Measurements from ENCODE around the gene KSR1. TPM values are rescaled to one million over a fixed set of nuclear protein-coding genes. Genes with fewer than 3 reads are reported as not detected.

KSR1 gene
- polyA plus RNA-seq, 4 donors = 8.6 to 73.8 (median 12.9) TPM

DNA sequence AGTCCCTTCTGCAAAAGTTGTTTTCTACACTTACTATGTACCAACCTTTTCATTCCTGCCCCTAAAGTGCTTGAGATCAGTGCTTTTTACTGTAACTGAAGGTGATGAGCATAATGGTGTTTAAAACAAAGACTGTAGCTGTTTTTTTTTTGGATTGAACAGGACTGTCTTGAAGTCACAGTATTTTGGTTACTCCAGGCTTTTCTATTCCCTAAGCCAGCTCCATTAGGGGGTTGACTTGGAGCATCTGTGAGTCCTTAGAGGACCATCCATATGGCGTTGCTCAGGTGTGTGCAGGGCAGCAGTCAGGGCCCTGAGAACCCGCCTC is 145.7 kb downstream of the KSR1 start:
- DNase-seq = no peak
- no peak for FAIRE-seq
- peaks cover 0 to 4% (median 0%) of the 10 kb centered on the region in 3 donors for H3K4me1 ChIP-seq (ENCODE audit: control insufficient read depth in 3 of 3, insufficient read depth in 2 of 3, low read depth in 1 of 3, low read length in 2 of 3)
- no peaks in the 10 kb centered on the region for H3K27me3 ChIP-seq (ENCODE audit: control insufficient read depth in 3 of 3, insufficient read depth in 3 of 3, low read length in 3 of 3)
- H3K9me3 ChIP-seq (ENCODE audit: control insufficient read depth in 2 of 2, insufficient read depth in 1 of 2, low read depth in 1 of 2, low read length in 1 of 2) = no peaks in the 10 kb centered on the region
- WGBS, 3 donors = 52 to 82% (median 56%) methylated on average over 2 of the region's 2 CpGs
- no peak overlapping the region for H3K27ac ChIP-seq (ENCODE audit: low read depth in 1 of 3, low read length in 2 of 3)
- H3K4me3 ChIP-seq (ENCODE audit: low read depth in 1 of 3, low read length in 3 of 3) = no peak overlapping the region
- H3K36me3 ChIP-seq (ENCODE audit: control insufficient read depth in 3 of 3, insufficient read depth in 2 of 3, low read depth in 1 of 3, low read length in 3 of 3) = peaks cover 0 to 76% (median 0%) of the 10 kb centered on the region in 3 donors

DNA sequence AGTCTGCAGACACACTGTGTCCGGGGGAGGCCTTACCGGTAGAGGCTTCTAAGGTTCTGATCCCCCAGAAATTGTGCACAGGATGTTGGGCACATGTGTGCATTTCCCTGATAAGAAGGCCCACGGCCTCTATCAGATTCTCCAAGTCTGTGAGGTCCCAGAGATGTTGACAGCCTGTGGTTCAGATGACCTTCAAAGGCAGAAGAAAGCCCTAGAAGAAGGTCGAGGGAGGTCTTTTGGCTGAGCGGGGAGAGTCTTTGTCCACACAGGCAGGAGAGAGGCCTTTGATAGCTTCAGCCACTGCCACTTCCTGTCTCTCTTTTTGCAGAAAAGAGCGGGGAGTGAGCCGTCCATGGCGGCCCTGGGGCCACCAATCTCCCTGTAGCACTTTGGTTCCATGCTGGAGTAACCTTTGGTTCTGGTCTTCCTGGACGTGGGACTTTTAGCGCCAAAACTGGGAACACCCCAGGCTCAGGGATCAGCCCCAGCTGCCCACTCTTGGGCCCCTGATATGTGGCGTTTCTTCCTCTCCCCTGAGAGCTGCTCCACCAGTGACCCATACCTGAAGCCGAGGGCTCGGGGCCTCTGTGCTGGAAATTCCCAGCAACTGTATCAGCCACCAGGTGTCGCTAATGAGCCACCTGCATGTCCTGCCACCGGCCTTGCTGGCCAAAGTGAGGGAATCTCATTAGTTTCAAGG is 146.6 kb downstream of the KSR1 start:
- no peaks in the 10 kb centered on the region for H3K27me3 ChIP-seq (ENCODE audit: control insufficient read depth in 3 of 3, insufficient read depth in 3 of 3, low read length in 3 of 3)
- WGBS, 3 donors = 45 to 50% (median 48%) methylated on average over 15 of the region's 15 CpGs
- H3K9me3 ChIP-seq (ENCODE audit: control insufficient read depth in 2 of 2, insufficient read depth in 1 of 2, low read depth in 1 of 2, low read length in 1 of 2) = no peaks in the 10 kb centered on the region
- H3K4me1 ChIP-seq (ENCODE audit: control insufficient read depth in 3 of 3, insufficient read depth in 2 of 3, low read depth in 1 of 3, low read length in 2 of 3) = peaks cover 0 to 4% (median 0%) of the 10 kb centered on the region in 3 donors
- no peak overlapping the region for H3K4me3 ChIP-seq (ENCODE audit: low read depth in 1 of 3, low read length in 3 of 3)
- no peak overlapping the region for H3K27ac ChIP-seq (ENCODE audit: low read depth in 1 of 3, low read length in 2 of 3)
- H3K36me3 ChIP-seq (ENCODE audit: control insufficient read depth in 3 of 3, insufficient read depth in 2 of 3, low read depth in 1 of 3, low read length in 3 of 3) = peaks cover 0 to 76% (median 0%) of the 10 kb centered on the region in 3 donors
- peak; percentile 65 to 83 for DNase-seq
- no peak for FAIRE-seq

DNA sequence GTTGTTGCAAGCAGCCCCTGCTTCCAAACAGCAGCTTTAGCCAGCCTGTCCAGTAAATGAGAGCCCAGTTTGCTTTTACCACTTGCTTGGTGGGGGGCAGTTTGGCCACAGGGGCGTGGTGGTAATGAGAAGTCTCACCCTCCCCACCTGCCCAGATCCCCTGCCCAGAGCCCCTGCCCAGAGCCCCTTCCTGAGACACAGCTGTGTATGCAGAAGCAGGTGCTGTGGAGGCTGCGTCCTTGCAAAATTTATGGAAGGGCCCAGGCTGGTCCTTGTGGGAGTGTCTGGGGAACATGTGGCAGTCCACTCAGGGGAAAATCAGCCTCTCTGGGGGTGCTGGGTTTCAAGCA is 147.1 kb downstream of the KSR1 start:
- FAIRE-seq (no peak), DNase-seq (no peak)
- Histone ChIP-seq H3K9me3 (ENCODE audit: control insufficient read depth in 2 of 2, insufficient read depth in 1 of 2, low read depth in 1 of 2, low read length in 1 of 2) (no peaks in the 10 kb centered on the region), H3K4me3 (ENCODE audit: low read depth in 1 of 3, low read length in 3 of 3) (no peak overlapping the region), H3K27ac (ENCODE audit: low read depth in 1 of 3, low read length in 2 of 3) (no peak overlapping the region), H3K4me1 (ENCODE audit: control insufficient read depth in 3 of 3, insufficient read depth in 2 of 3, low read depth in 1 of 3, low read length in 2 of 3) (peaks cover 0 to 4% (median 0%) of the 10 kb centered on the region in 3 donors), H3K36me3 (ENCODE audit: control insufficient read depth in 3 of 3, insufficient read depth in 2 of 3, low read depth in 1 of 3, low read length in 3 of 3) (peaks cover 0 to 75% (median 0%) of the 10 kb centered on the region in 3 donors), H3K27me3 (ENCODE audit: control insufficient read depth in 3 of 3, insufficient read depth in 3 of 3, low read length in 3 of 3) (no peaks in the 10 kb centered on the region)
- 59 to 89% (median 83%) methylated on average over 2 of the region's 2 CpGs for WGBS, 3 donors

DNA sequence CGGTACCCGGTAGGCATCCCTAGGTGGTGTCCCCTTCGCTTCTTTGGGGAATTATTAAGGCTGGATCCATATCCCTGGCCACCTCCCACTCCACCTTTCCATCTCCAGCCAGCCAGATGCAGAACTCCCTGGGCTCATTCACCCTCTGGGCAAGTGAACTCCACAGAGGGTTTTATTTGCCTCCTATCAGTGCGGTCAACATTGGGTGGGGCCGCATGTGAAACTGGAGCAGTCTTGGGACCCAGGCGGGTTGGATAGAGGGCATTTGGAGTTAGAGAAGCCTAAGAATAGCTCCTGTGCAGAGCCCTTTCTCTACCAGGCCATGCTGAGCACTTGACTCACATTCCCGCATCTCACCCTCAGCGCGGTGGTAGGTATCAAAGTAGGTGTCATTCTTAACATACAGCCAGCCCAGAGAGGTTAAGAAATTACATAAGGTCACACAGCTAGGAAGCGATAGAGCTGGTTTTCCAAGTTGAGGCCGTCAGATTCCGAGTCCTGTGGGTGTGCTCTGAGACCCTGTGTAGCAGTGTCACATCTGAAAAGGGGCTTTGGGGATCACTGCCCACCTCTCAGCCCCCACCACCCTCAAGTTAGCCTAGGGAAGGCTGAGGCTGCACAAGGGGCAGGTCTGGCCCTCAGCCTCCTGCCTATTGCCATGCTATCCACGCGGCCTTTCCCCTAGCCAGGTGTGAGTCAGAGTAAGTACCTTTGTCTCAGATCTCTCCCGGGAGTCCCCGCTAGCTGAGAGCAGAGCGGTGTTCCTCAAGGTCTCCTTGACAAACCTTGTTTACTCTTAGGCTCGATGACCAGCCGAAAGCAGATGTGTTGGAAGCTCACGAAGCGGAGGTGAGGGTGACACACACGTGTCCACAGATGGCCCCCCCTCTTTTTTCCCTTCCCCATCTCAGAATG is 147.9 kb downstream of the KSR1 start:
- H3K4me3 ChIP-seq (ENCODE audit: low read depth in 1 of 3, low read length in 3 of 3) = no peak overlapping the region
- 83 to 93% (median 85%) methylated on average over 22 of the region's 22 CpGs for WGBS, 3 donors
- no peaks in the 10 kb centered on the region for H3K27me3 ChIP-seq (ENCODE audit: control insufficient read depth in 3 of 3, insufficient read depth in 3 of 3, low read length in 3 of 3)
- peaks cover 0 to 76% (median 5%) of the 10 kb centered on the region in 3 donors for H3K36me3 ChIP-seq (ENCODE audit: control insufficient read depth in 3 of 3, insufficient read depth in 2 of 3, low read depth in 1 of 3, low read length in 3 of 3)
- H3K9me3 ChIP-seq (ENCODE audit: control insufficient read depth in 2 of 2, insufficient read depth in 1 of 2, low read depth in 1 of 2, low read length in 1 of 2) = no peaks in the 10 kb centered on the region
- FAIRE-seq (no peak), DNase-seq (peak in 1 of 2 donors; percentile 21)
- H3K27ac ChIP-seq (ENCODE audit: low read depth in 1 of 3, low read length in 2 of 3) = no peak overlapping the region
- peaks cover 0 to 4% (median 0%) of the 10 kb centered on the region in 3 donors for H3K4me1 ChIP-seq (ENCODE audit: control insufficient read depth in 3 of 3, insufficient read depth in 2 of 3, low read depth in 1 of 3, low read length in 2 of 3)

- Histone ChIP-seq H3K27me3 (ENCODE audit: control insufficient read depth in 3 of 3, insufficient read depth in 3 of 3, low read length in 3 of 3) (no peaks in the 10 kb centered on the region), H3K9me3 (ENCODE audit: control insufficient read depth in 2 of 2, insufficient read depth in 1 of 2, low read depth in 1 of 2, low read length in 1 of 2) (no peaks in the 10 kb centered on the region), H3K27ac (ENCODE audit: low read depth in 1 of 3, low read length in 2 of 3) (no peak overlapping the region), H3K36me3 (ENCODE audit: control insufficient read depth in 3 of 3, insufficient read depth in 2 of 3, low read depth in 1 of 3, low read length in 3 of 3) (peaks cover 0 to 88% (median 6%) of the 10 kb centered on the region in 3 donors), H3K4me1 (ENCODE audit: control insufficient read depth in 3 of 3, insufficient read depth in 2 of 3, low read depth in 1 of 3, low read length in 2 of 3) (peaks cover 0 to 4% (median 0%) of the 10 kb centered on the region in 3 donors), H3K4me3 (ENCODE audit: low read depth in 1 of 3, low read length in 3 of 3) (no peak overlapping the region)
- WGBS, 3 donors = 96 to 98% (median 97%) methylated on average over 24 to 25 of the region's 25 CpGs
- DNase-seq = no peak
- FAIRE-seq = no peak
Measured at GRCh38 chr17:27605409-27605808, 149.2 kb downstream of the KSR1 start.

DNA sequence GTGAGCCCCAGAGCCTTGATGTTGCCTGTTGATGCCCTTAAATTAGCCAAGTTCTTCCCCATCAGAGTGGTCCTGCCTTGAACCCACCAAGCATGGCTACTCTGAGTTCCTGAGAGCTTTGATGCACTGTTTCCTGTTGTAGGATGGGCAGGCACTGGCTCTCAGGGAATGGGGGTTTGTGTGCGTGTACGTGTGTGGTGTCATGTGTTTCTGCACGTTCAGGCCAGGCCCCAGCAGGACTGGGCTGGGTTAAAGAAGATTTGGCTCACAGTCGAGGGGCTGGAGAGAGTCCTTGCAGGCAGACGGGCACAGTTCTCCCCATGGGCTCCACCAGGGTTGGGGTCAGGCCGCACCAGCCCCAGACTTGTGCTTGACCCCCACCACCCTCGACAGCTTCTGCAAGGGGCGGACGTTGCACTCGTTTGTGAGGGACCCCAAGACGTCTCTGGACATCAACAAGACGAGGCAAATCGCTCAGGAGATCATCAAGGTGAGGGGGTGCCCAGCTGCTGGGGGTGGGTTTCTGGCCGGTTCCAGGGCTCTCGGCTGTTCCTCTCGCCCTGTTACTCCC is 151.4 kb downstream of the KSR1 start:
- no peaks in the 10 kb centered on the region for H3K9me3 ChIP-seq (ENCODE audit: control insufficient read depth in 2 of 2, insufficient read depth in 1 of 2, low read depth in 1 of 2, low read length in 1 of 2)
- no peak overlapping the region for H3K27ac ChIP-seq (ENCODE audit: low read depth in 1 of 3, low read length in 2 of 3)
- no peaks in the 10 kb centered on the region for H3K27me3 ChIP-seq (ENCODE audit: control insufficient read depth in 3 of 3, insufficient read depth in 3 of 3, low read length in 3 of 3)
- peaks cover 0 to 4% (median 0%) of the 10 kb centered on the region in 3 donors for H3K4me1 ChIP-seq (ENCODE audit: control insufficient read depth in 3 of 3, insufficient read depth in 2 of 3, low read depth in 1 of 3, low read length in 2 of 3)
- no peak for FAIRE-seq
- WGBS, 3 donors = 87 to 91% (median 90%) methylated on average over 16 of the region's 16 CpGs
- peaks cover 0 to 82% (median 10%) of the 10 kb centered on the region in 3 donors for H3K36me3 ChIP-seq (ENCODE audit: control insufficient read depth in 3 of 3, insufficient read depth in 2 of 3, low read depth in 1 of 3, low read length in 3 of 3)
- no peak overlapping the region for H3K4me3 ChIP-seq (ENCODE audit: low read depth in 1 of 3, low read length in 3 of 3)
- DNase-seq = no peak

- 93 to 95% (median 94%) methylated on average over 11 of the region's 11 CpGs for WGBS, 3 donors
- no peak for DNase-seq
- no peak for FAIRE-seq
- H3K4me1 ChIP-seq (ENCODE audit: control insufficient read depth in 3 of 3, insufficient read depth in 2 of 3, low read depth in 1 of 3, low read length in 2 of 3) = peaks cover 0 to 2% (median 0%) of the 10 kb centered on the region in 3 donors
- H3K9me3 ChIP-seq (ENCODE audit: control insufficient read depth in 2 of 2, insufficient read depth in 1 of 2, low read depth in 1 of 2, low read length in 1 of 2) = no peaks in the 10 kb centered on the region
- H3K4me3 ChIP-seq (ENCODE audit: low read depth in 1 of 3, low read length in 3 of 3) = no peak overlapping the region
- peaks cover 7 to 82% (median 10%) of the 10 kb centered on the region in 3 donors for H3K36me3 ChIP-seq (ENCODE audit: control insufficient read depth in 3 of 3, insufficient read depth in 2 of 3, low read depth in 1 of 3, low read length in 3 of 3)
- H3K27ac ChIP-seq (ENCODE audit: low read depth in 1 of 3, low read length in 2 of 3) = no peak overlapping the region
- H3K27me3 ChIP-seq (ENCODE audit: control insufficient read depth in 3 of 3, insufficient read depth in 3 of 3, low read length in 3 of 3) = no peaks in the 10 kb centered on the region
Measured at GRCh38 chr17:27608328-27609230, 152.3 kb downstream of the KSR1 start.
